Stimulated activated CD8-positive, alpha-beta memory T cell treated with anti-CD3 and anti-CD28 coated beads, Interleukin-4, amount 100 ng/mL, for 4 hours (primary cell): Measurements from ENCODE around the gene GDI1.

Experiments
- DNase-seq, 2 donors: peaks; one replicate each; pipeline ENCODE4 v3.0.0-alpha.2; 2020; ENCODE audit warnings: low read depth in 2 of 2, low spot score in 1 of 2

The GDI1 gene

GRCh38 chrX:154408659-154409221 is 28.2 kb upstream of the GDI1 start:
- no peak for DNase-seq

DNA sequence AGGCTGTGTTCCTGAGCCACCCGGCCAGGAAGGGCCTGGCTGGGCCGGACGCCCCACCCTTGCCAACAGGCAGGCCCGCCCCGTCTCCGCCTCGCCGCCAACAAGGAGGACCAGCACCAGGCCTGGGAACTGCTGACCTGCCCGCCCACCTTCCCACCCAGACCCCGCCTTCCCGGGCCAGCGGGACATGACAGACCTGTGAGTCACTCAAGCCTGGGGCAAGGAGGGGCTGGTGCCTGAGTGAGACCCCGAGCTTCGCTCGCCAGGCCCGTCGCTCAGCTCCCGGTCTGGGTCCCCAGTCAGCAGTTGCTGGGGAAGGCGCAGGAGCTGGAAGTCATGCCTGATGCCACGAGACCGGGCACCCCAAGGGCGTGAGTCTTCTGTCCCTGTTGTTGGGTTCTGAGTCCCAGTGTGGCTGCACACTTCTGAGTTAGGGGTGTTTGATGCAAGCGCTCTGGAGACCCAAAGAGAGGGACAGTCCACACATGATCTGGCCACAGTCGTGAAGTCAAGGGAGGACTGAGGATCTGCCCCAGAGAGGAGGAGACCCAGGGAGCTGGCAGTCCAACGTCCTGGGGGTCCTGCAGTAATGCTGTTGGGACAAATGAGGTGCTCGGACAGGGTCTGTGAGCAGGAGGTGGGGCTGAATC is 27.6 kb upstream of the GDI1 start, which contains the start of gene DNASE1L1:
Gene DNASE1L1 (minus strand): TSS at position 33 of the 650 bp plus-strand sequence. CDS start 3,686 bp downstream, outside the sequence.
- DNase-seq: no peak

GRCh38 chrX:154411981-154412340 is 25.0 kb upstream of the GDI1 start:
- no peak for DNase-seq

DNA sequence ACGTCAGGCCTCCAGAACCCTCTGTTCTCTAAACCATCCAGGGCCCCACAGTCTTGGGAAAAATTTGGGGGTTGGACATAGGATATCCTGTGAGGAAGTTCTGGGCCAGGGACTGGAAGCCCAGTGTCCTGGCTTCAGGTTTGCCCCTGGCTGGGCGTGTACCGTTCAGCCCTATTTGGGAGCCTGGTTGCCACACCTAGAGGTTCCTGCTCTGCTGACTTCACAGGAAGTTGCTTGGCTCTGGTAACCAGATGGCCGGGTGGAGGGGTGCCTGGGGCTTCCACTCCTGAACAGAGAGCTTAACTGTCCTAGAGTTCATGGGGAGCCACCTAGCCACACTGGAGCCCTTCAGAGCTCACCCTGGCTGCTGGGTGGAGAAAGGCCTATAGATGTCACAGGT is 24.5 kb upstream of the GDI1 start:
- no peak for DNase-seq

DNA sequence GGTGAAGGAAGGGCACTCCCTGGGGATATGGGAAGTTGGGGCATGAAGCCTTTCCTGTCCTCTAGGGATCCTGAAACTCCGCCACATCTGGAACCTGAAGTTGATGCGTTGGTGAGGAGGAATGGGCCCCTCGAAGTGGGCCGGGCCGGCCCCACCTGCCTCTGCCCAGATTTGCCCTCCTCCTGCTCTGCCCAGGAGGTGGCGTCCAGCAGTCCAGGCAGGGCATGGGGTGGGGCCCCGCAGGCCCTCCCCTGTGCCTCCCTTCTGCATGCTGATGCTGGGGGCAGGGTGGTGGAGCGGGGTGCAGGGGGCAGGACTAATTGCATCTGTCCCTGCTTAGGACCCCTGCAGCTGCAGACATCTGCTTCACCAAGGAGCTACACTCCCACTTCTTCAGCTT is 23.8 kb upstream of the GDI1 start:
- no peak for DNase-seq

GRCh38 chrX:154417157-154417556 is 19.8 kb upstream of the GDI1 start:
- no peak for DNase-seq

- no peak for DNase-seq
Measured at GRCh38 chrX:154419189-154419588, 17.8 kb upstream of the GDI1 start.

DNA sequence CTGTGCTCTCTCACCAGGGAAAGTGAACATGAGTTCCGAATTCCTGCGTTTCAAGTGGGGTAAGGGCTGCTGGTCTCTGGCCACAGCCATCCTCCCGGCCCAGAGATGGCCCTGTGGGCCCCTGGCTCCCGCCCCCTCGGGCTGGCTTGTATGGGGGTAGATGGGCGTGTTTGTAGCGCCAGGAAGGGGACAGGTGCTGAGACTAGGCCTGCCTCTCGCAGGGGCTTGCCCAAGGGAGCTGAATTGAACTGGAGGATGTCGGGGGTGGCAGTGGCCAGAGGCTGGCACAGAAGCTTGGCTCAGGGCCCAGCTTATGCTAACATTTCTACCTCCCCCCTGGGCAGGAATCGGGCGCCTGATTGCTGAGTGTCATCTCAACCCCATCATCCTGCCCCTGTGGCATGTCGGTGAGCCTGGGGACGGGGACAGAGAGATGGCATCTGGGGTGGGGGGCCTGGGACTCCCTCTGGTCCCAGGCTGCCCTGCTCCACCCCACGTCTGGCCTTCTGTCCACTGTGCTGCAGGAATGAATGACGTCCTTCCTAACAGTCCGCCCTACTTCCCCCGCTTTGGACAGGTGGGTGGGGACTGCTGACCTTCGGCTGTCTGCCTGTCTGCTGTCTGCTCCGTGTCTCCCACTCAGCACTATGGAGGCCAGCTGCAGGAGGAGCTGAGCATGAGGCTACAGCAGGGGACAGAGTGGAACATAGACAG is 17.1 kb upstream of the GDI1 start:
- DNase-seq: no peak

- no peak for DNase-seq
Measured at GRCh38 chrX:154420402-154420756, 16.6 kb upstream of the GDI1 start.

- no peak for DNase-seq
Measured at GRCh38 chrX:154426916-154427770, 9.8 kb upstream of the GDI1 start.

- DNase-seq: peak; percentile 57 to 70
Measured at GRCh38 chrX:154428176-154429171, 8.5 kb upstream of the GDI1 start, which contains the start of gene ATP6AP1. Gene ATP6AP1, plus strand, starts transcription at chrX:154428677. Its CDS starts 16 bp downstream, at chrX:154428693.

GRCh38 chrX:154429711-154430110 is 7.2 kb upstream of the GDI1 start:
- no peak for DNase-seq

DNA sequence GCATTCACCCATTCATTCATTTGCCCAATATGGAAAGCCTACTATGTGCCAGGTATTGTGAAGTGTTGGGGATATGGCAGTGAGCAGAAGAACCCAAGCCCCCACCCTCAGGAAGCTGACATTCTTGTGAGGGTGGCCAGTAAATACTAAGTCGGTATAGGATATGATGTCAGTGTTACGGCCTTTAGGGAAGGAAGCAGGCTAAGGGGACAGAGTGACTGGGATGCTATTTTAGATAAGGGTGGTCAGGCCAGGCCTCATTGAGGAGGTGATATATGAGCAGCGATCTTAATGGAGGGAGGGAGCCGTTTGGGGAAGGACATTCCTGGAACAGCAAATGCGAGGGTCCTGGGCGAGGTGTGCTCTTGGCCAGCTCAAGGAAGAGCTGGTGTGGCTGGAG is 6.5 kb upstream of the GDI1 start:
- DNase-seq: no peak

- no peak for DNase-seq
Measured at GRCh38 chrX:154430916-154431315, 6.0 kb upstream of the GDI1 start.

GRCh38 chrX:154431341-154431740 is 5.6 kb upstream of the GDI1 start:
- DNase-seq: no peak

- DNase-seq: no peak
Measured at GRCh38 chrX:154432210-154432609, 4.7 kb upstream of the GDI1 start.

DNA sequence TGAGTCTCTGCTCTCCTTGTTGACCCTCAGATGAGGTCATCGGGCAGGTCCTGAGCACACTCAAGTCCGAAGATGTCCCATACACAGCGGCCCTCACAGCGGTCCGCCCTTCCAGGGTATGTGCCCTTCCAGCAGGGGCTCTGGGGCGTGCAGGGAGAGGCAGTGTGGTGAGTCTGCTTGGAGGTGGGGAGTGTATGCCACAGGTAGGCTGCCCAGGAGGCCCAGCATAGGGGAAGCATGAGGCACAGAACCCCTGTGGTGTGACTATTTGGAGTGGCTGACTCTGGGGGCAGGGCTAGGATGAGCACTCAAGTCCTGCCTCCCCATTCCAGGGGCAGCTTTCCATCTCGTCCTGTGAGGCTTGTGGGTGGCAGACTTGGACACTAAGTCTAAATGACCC is 3.3 kb upstream of the GDI1 start:
- no peak for DNase-seq

DNA sequence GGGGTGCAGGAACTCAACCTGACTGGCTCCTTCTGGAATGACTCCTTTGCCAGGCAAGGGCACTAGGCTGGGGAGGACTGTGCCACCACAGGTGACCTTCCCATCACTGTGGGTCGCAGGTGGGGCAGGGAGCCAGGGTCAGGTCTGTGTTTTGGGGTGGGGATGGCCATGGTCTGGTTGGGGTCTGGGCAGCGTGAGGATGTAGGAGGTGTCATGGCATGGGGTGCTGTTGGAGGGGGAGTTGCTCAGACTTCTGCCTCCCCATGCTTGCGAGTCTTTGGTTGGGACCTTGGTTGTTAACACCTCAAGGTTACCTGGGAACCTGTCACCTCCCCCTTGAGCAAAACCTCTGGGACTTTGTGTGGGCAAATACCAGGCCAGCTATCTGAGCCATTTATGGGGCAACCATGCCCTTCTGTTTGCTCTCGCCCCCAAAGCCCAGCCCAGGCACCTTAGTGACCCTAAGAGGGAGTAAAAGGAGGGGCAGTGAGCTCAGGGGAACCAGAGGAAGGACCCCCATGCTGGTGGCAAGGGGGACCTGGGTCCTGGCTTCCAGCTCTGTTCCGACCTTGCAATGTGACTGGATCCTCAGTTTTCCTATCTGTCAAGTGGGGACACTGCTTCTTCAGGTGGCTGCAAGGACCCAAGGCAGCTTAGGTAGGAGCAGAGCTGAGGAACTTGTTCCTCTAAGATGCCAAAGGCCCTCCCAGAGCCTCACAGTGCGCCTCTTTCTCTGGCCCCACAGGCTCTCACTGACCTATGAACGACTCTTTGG is 2.4 kb upstream of the GDI1 start:
- no peak for DNase-seq

DNA sequence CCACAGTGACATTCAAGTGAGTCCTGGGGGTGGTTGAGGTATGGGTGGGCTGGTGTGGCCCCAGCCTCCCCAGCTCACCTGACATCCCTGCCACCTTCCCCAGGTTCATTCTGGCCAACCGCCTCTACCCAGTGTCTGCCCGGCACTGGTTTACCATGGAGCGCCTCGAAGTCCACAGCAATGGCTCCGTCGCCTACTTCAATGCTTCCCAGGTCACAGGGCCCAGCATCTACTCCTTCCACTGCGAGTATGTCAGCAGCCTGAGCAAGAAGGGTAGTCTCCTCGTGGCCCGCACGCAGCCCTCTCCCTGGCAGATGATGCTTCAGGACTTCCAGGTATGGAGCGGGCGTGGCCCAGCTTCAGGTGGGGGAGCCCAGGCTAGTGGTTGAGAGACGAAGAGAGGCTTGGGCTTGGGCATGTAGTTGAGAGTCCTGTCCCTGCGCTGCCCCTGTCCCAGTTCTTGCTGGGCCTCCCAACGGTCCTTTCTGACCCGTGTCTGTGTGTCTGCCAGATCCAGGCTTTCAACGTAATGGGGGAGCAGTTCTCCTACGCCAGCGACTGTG is 1.7 kb upstream of the GDI1 start:
- no peak for DNase-seq
